HEK293 (cell line): ENCODE measurements around the gene FGF6.
A peak's percentile ranks its signal among the peaks of the same experiment; 100 is the strongest.

Experiments
- MYNN ChIP-seq: fragments of 450-650 bp; formaldehyde crosslinking; IDR thresholded peaks from 2 replicates; pipeline ENCODE4 v1.5.1; 2016; ENCODE audit warnings: missing biosample characterization, missing genetic modification characterization, borderline replicate concordance
- TCF7L2 ChIP-seq: IDR thresholded peaks from 2 replicates; pipeline ENCODE4 v1.6.1; 2011; ENCODE audit warnings: low read depth, mild to moderate bottlenecking, inconsistent platforms, low read length, moderate library complexity, borderline replicate concordance
- ZFP3 ChIP-seq: fragments of 450-650 bp; formaldehyde crosslinking; IDR thresholded peaks from 2 replicates; pipeline ENCODE4 v1.5.1; 2016; ENCODE audit warnings: low read depth, missing biosample characterization, missing genetic modification characterization
- ZNF214 ChIP-seq: fragments of 450-650 bp; formaldehyde crosslinking; IDR thresholded peaks from 2 replicates; pipeline ENCODE4 v1.5.1; 2017; ENCODE audit warnings: missing biosample characterization, mild to moderate bottlenecking, missing genetic modification characterization, borderline replicate concordance
- ZNF473 ChIP-seq: fragments of 450-650 bp; formaldehyde crosslinking; IDR thresholded peaks from 2 replicates; pipeline ENCODE4 v1.5.1; 2017; ENCODE audit warnings: missing biosample characterization, missing genetic modification characterization
- ZNF768 ChIP-seq: fragments of 450-650 bp; formaldehyde crosslinking; IDR thresholded peaks from 2 replicates; pipeline ENCODE4 v1.5.1; 2018; ENCODE audit warnings: missing biosample characterization, mild to moderate bottlenecking, missing genetic modification characterization
- ZNF830 ChIP-seq: fragments of 450-650 bp; IDR thresholded peaks from 2 replicates; pipeline ENCODE4 v1.5.0; 2018; ENCODE audit warnings: missing biosample characterization, missing genetic modification characterization, low read depth, mild to moderate bottlenecking, moderate library complexity
- TF ChIP-seq, protein P1 (sequence below): fragments of 450-650 bp; formaldehyde crosslinking; IDR thresholded peaks from 2 replicates; pipeline ENCODE4 v1.5.1; 2016; ENCODE audit warnings: missing biosample characterization, missing genetic modification characterization
- TF ChIP-seq, protein P2 (sequence below): fragments of 450-650 bp; IDR thresholded peaks from 2 replicates; pipeline ENCODE4 v1.5.1; 2018; ENCODE audit warnings: missing biosample characterization, missing genetic modification characterization
- TF ChIP-seq, protein P3 (sequence below): fragments of 450-650 bp; formaldehyde crosslinking; IDR thresholded peaks from 2 replicates; pipeline ENCODE4 v1.5.1; 2017; ENCODE audit warnings: missing biosample characterization, mild to moderate bottlenecking, missing genetic modification characterization, moderate library complexity
- TF ChIP-seq, protein P4 (sequence below): fragments of 450-650 bp; formaldehyde crosslinking; IDR thresholded peaks from 2 replicates; pipeline ENCODE4 v1.5.1; 2016; ENCODE audit warnings: missing biosample characterization, missing genetic modification characterization, low read depth

DNA sequence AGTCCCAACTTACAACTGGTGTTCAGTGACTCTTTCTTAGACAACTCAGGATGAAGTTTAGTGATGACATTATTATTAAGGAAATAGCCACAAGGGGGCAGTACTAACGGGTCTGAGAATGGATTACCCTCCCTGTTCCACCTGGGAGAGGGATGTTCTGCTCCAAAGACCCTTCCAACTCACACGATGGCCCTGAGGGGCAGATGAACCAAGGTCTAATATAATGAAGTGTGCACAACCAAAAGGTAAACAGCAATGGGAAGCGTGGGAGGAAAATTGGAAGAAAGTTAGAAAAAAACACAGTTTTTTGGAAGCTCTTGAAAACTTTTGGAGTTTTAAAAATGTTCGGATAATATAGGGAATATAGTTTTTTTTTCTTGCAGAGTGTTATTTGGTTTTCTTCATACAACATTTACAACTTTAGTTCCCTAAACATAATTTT, 24.0 kb downstream of the FGF6 start:
- no peak for TF ChIP-seq MYNN
- TF ChIP-seq, protein P1, sequence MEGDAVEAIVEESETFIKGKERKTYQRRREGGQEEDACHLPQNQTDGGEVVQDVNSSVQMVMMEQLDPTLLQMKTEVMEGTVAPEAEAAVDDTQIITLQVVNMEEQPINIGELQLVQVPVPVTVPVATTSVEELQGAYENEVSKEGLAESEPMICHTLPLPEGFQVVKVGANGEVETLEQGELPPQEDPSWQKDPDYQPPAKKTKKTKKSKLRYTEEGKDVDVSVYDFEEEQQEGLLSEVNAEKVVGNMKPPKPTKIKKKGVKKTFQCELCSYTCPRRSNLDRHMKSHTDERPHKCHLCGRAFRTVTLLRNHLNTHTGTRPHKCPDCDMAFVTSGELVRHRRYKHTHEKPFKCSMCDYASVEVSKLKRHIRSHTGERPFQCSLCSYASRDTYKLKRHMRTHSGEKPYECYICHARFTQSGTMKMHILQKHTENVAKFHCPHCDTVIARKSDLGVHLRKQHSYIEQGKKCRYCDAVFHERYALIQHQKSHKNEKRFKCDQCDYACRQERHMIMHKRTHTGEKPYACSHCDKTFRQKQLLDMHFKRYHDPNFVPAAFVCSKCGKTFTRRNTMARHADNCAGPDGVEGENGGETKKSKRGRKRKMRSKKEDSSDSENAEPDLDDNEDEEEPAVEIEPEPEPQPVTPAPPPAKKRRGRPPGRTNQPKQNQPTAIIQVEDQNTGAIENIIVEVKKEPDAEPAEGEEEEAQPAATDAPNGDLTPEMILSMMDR (tag by site-specific recombination): peak; percentile 20; the same call in 1 of the 2 replicates
- no peak for TF ChIP-seq ZNF768 (tag by site-specific recombination)
- TF ChIP-seq ZFP3 (tag by site-specific recombination): no peak
- no peak for TF ChIP-seq ZNF830 (tag by site-specific recombination)
- no peak for TF ChIP-seq ZNF214 (tag by site-specific recombination)
- no peak for TF ChIP-seq ZNF473
- TF ChIP-seq, protein P2, sequence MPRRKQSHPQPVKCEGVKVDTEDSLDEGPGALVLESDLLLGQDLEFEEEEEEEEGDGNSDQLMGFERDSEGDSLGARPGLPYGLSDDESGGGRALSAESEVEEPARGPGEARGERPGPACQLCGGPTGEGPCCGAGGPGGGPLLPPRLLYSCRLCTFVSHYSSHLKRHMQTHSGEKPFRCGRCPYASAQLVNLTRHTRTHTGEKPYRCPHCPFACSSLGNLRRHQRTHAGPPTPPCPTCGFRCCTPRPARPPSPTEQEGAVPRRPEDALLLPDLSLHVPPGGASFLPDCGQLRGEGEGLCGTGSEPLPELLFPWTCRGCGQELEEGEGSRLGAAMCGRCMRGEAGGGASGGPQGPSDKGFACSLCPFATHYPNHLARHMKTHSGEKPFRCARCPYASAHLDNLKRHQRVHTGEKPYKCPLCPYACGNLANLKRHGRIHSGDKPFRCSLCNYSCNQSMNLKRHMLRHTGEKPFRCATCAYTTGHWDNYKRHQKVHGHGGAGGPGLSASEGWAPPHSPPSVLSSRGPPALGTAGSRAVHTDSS (tag by site-specific recombination): no peak
- no peak for TF ChIP-seq TCF7L2
- TF ChIP-seq, protein P3, sequence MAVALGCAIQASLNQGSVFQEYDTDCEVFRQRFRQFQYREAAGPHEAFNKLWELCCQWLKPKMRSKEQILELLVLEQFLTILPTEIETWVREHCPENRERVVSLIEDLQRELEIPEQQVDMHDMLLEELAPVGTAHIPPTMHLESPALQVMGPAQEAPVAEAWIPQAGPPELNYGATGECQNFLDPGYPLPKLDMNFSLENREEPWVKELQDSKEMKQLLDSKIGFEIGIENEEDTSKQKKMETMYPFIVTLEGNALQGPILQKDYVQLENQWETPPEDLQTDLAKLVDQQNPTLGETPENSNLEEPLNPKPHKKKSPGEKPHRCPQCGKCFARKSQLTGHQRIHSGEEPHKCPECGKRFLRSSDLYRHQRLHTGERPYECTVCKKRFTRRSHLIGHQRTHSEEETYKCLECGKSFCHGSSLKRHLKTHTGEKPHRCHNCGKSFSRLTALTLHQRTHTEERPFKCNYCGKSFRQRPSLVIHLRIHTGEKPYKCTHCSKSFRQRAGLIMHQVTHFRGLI (tag by site-specific recombination): no peak
- TF ChIP-seq, protein P4, sequence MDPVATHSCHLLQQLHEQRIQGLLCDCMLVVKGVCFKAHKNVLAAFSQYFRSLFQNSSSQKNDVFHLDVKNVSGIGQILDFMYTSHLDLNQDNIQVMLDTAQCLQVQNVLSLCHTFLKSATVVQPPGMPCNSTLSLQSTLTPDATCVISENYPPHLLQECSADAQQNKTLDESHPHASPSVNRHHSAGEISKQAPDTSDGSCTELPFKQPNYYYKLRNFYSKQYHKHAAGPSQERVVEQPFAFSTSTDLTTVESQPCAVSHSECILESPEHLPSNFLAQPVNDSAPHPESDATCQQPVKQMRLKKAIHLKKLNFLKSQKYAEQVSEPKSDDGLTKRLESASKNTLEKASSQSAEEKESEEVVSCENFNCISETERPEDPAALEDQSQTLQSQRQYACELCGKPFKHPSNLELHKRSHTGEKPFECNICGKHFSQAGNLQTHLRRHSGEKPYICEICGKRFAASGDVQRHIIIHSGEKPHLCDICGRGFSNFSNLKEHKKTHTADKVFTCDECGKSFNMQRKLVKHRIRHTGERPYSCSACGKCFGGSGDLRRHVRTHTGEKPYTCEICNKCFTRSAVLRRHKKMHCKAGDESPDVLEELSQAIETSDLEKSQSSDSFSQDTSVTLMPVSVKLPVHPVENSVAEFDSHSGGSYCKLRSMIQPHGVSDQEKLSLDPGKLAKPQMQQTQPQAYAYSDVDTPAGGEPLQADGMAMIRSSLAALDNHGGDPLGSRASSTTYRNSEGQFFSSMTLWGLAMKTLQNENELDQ: no peak
